Measurements from ENCODE around the gene SGCE.

SGCE gene

GRCh38 chr7:94664023-94664422 lies 8.1 kb upstream of the SGCE start:
- peak in 1 of 42 donors; percentile 12 for DNase-seq
- intact Hi-C loops (cut with DNase I) = no loop called here

- DNase-seq = no peak
- intact Hi-C loops (cut with DNase I) = no loop called here
These were observed 6.6 kb upstream of the SGCE start for GRCh38 chr7:94662548-94662947.

- intact Hi-C loops (cut with DNase I) = no loop called here
- DNase-seq = no peak
These were observed 4.1 kb upstream of the SGCE start for GRCh38 chr7:94660006-94660405.

GRCh38 chr7:94658826-94659225 lies 2.9 kb upstream of the SGCE start:
- DNase-seq = no peak
- intact Hi-C loops (cut with DNase I) = loop anchor here (5.0 to 10.0 kb wide), 3 partner anchors 147 to 246 kb away; partner anchors contain the start of gene PPP1R9A

- intact Hi-C loops (cut with DNase I) = loop anchor here (5.0 to 10.0 kb wide), 3 partner anchors 146 to 247 kb away; partner anchors contain the start of gene PPP1R9A
- peak; percentile 77 to 97 (median 93) for DNase-seq
These were observed 2.1 kb upstream of the SGCE start for GRCh38 chr7:94657771-94658693.

- intact Hi-C loops (cut with DNase I) = loop anchor here (5.0 to 10.0 kb wide), 3 partner anchors 145 to 248 kb away; partner anchors contain the start of gene PPP1R9A
- peak in 40 of 42 donors; percentile 7 to 67 (median 38) for DNase-seq
These were observed 1.2 kb upstream of the SGCE start for GRCh38 chr7:94656925-94657731.

GRCh38 chr7:94656658-94656924 lies 658 bp upstream of the SGCE start:
- DNase-seq = no peak
- intact Hi-C loops (cut with DNase I) = loop anchor here (5.0 to 10.0 kb wide), 3 partner anchors 144 to 248 kb away; partner anchors contain the start of gene PPP1R9A

- intact Hi-C loops (cut with DNase I) = loop anchor here (5.0 to 10.0 kb wide), 3 partner anchors 143 to 250 kb away; partner anchors contain the start of gene PPP1R9A
- peak in 39 of 42 donors; percentile 5 to 70 (median 45) for DNase-seq
These were observed 646 bp downstream of the SGCE start for GRCh38 chr7:94655126-94655847.

GRCh38 chr7:94654783-94655125 lies 1.2 kb downstream of the SGCE start:
- intact Hi-C loops (cut with DNase I) = loop anchor here (5.0 to 10.0 kb wide), 3 partner anchors 142 to 250 kb away; partner anchors contain the start of gene PPP1R9A
- peak in 5 of 42 donors; percentile 8 to 19 (median 16) for DNase-seq

GRCh38 chr7:94650147-94651051 lies 5.5 kb downstream of the SGCE start:
- peak in 3 of 42 donors; percentile 9 to 37 (median 16) for DNase-seq
- intact Hi-C loops (cut with DNase I) = loop anchor here (10.0 kb wide), 2 partner anchors 196 to 254 kb away; partner anchors contain the start of gene PPP1R9A

GRCh38 chr7:94649450-94649849 lies 6.5 kb downstream of the SGCE start:
- DNase-seq = no peak
- intact Hi-C loops (cut with DNase I) = no loop called here

GRCh38 chr7:94648731-94649130 lies 7.2 kb downstream of the SGCE start:
- DNase-seq = no peak
- intact Hi-C loops (cut with DNase I) = no loop called here

- no peak for DNase-seq
- intact Hi-C loops (cut with DNase I) = no loop called here
These were observed 8.6 kb downstream of the SGCE start for GRCh38 chr7:94647295-94647694.

- no peak for DNase-seq
- intact Hi-C loops (cut with DNase I) = no loop called here
These were observed 12.0 kb downstream of the SGCE start for GRCh38 chr7:94643771-94644545.

- intact Hi-C loops (cut with DNase I) = no loop called here
- DNase-seq = no peak
These were observed 12.9 kb downstream of the SGCE start for GRCh38 chr7:94642838-94643653.

- no peak for DNase-seq
- intact Hi-C loops (cut with DNase I) = no loop called here
These were observed 16.5 kb downstream of the SGCE start for GRCh38 chr7:94639384-94639783.
